IMR-90 (cell line): ENCODE results near the gene BACE1-AS. TPM values are rescaled to one million over a fixed set of nuclear protein-coding genes. Genes with fewer than 3 reads are reported as not detected.

Source experiments
- ATAC-seq: fragments of 200-7000 bp; cut with Tn5 transposase; 2 replicates; pipeline ENCODE4 v1.9.1; 2020; ENCODE audit warnings: low read depth, mild to moderate bottlenecking, moderate library complexity
- BruUV-seq: library from RNA; stranded (reverse); fragments of 400-500 nt; replicated peaks from 2 replicates; lab custom pipeline; 2021; lab: Mats Ljungman, UMichigan
- CTCF ChIA-PET: fragments of 300-600 bp; formaldehyde crosslinking; extraction: SDS; loops from one replicate; lab custom pipeline; 2021; ENCODE audit warnings: antibody characterized with exemption; lab: Yijun Ruan, JAX
- POLR2A ChIA-PET: fragments of 300-600 bp; sonication (Branson Sonifier 250); formaldehyde crosslinking; loops from one replicate; lab custom pipeline; 2022; ENCODE audit warnings: antibody characterized with exemption; ENCODE audit not compliant: unreplicated experiment; lab: Charles Lee
- DNase-seq: peaks from one replicate; pipeline ENCODE4 v3.0.0; 2013
- H2AFZ ChIP-seq: replicated peaks from 2 replicates; pipeline ENCODE3; 2013; ENCODE audit warnings: low read length, mild to moderate bottlenecking; ENCODE audit not compliant: poor library complexity
- H2AK5ac ChIP-seq: 2 replicates; pipeline ENCODE4 v1.6.1; 2013; ENCODE audit warnings: low read depth, low read length, inconsistent platforms
- H2AK9ac ChIP-seq: replicated peaks from 2 replicates; pipeline ENCODE3; 2013; ENCODE audit warnings: mild to moderate bottlenecking, low read depth, low read length, moderate library complexity; ENCODE audit not compliant: poor library complexity
- H2BK120ac ChIP-seq: 2 replicates; pipeline ENCODE4 v1.6.1; 2013; ENCODE audit warnings: low read depth, low read length, inconsistent platforms
- H2BK15ac ChIP-seq: 3 replicates; pipeline ENCODE4 v1.6.1; 2013; ENCODE audit warnings: low read depth, low read length, inconsistent platforms
- H2BK20ac ChIP-seq: 2 replicates; pipeline ENCODE4 v1.6.1; 2013; ENCODE audit warnings: low read depth, mild to moderate bottlenecking, inconsistent platforms, low read length, moderate library complexity
- H2BK5ac ChIP-seq: 2 replicates; pipeline ENCODE4 v1.6.1; 2013; ENCODE audit warnings: mild to moderate bottlenecking, low read depth, low read length, inconsistent platforms; ENCODE audit not compliant: poor library complexity, severe bottlenecking
- H3K14ac ChIP-seq: replicated peaks from 2 replicates; pipeline ENCODE4 v1.6.1; 2013; ENCODE audit warnings: low read depth, low read length, inconsistent platforms
- H3K18ac ChIP-seq: 2 replicates; pipeline ENCODE4 v1.6.1; 2013; ENCODE audit warnings: low read depth, low read length, control low read depth
- H3K23ac ChIP-seq: 2 replicates; pipeline ENCODE4 v1.6.1; 2013; ENCODE audit warnings: low read depth, low read length, inconsistent platforms
- H3K27ac ChIP-seq: 2 replicates; pipeline ENCODE4 v1.5.1; 2013; ENCODE audit warnings: mild to moderate bottlenecking, control low read depth, low read length; ENCODE audit not compliant: insufficient read depth
- H3K27me3 ChIP-seq: 2 replicates; pipeline ENCODE4 v1.6.1; 2013; ENCODE audit warnings: low read length; ENCODE audit not compliant: control insufficient read depth, insufficient read depth
- H3K36me3 ChIP-seq: 2 replicates; pipeline ENCODE4 v1.6.1; 2013; ENCODE audit warnings: low read length, mixed read lengths; ENCODE audit not compliant: control insufficient read depth, insufficient read depth
- H3K4ac ChIP-seq: 2 replicates; pipeline ENCODE4 v1.6.1; 2013; ENCODE audit warnings: low read depth, low read length, inconsistent platforms
- H3K4me1 ChIP-seq: 2 replicates; pipeline ENCODE4 v1.6.1; 2013; ENCODE audit warnings: low read length, mixed read lengths; ENCODE audit not compliant: control insufficient read depth, insufficient read depth
- H3K4me2 ChIP-seq: 2 replicates; pipeline ENCODE4 v1.6.1; 2013; ENCODE audit warnings: low read depth, mild to moderate bottlenecking, control low read depth, low read length, moderate library complexity
- H3K4me3 ChIP-seq: 2 replicates; pipeline ENCODE4 v1.5.1; 2013; ENCODE audit warnings: low read depth, mild to moderate bottlenecking, control low read depth, low read length, moderate library complexity; ENCODE audit not compliant: insufficient read depth
- H3K56ac ChIP-seq: 2 replicates; pipeline ENCODE4 v1.6.1; 2013; ENCODE audit warnings: low read length, inconsistent platforms; ENCODE audit not compliant: insufficient read depth; ENCODE audit errors: extremely low read depth
- H3K79me1 ChIP-seq, 2 experiments: 2 replicates each; pipeline ENCODE4 v1.6.1; 2013; ENCODE audit warnings: low read length in 2 of 2, inconsistent platforms in 1 of 2, low read depth in 1 of 2
- H3K9ac ChIP-seq: 2 replicates; pipeline ENCODE4 v1.6.1; 2013; ENCODE audit warnings: low read depth, low read length, control low read depth
- H3K9me1 ChIP-seq: 2 replicates; pipeline ENCODE4 v1.6.1; 2013; ENCODE audit warnings: low read length, inconsistent platforms; ENCODE audit not compliant: insufficient read depth
- H3K9me3 ChIP-seq: 2 replicates; pipeline ENCODE4 v1.6.1; 2013; ENCODE audit warnings: low read length; ENCODE audit not compliant: control insufficient read depth, insufficient read depth
- H4K20me1 ChIP-seq: 2 replicates; pipeline ENCODE4 v1.6.1; 2013; ENCODE audit warnings: low read length, inconsistent platforms; ENCODE audit not compliant: insufficient read depth
- H4K5ac ChIP-seq: 2 replicates; pipeline ENCODE4 v1.6.1; 2013; ENCODE audit warnings: mild to moderate bottlenecking, low read depth, low read length, control low read depth
- H4K8ac ChIP-seq, 2 experiments: 2 replicates each; pipeline ENCODE4 v1.6.1; 2013; ENCODE audit warnings: low read depth in 2 of 2, low read length in 2 of 2, control low read depth in 1 of 2, inconsistent platforms in 1 of 2
- H4K91ac ChIP-seq: 2 replicates; pipeline ENCODE4 v1.6.1; 2013; ENCODE audit warnings: low read depth, low read length, inconsistent platforms; ENCODE audit not compliant: insufficient read depth
- MXI1 ChIP-seq: IDR thresholded peaks from 2 replicates; pipeline ENCODE4 v1.6.1; 2012; ENCODE audit warnings: low read depth, mild to moderate bottlenecking, low read length, moderate library complexity, borderline replicate concordance
- WGBS, 2 experiments: methylation state at CpG; one replicate each; pipeline versions ENCODE4 v1.1.5 to v1.1.7; 2013; ENCODE audit warnings: missing lambda C conversion rate in 2 of 2; ENCODE audit not compliant: insufficient read length in 1 of 2; ENCODE audit errors: extremely low coverage in 2 of 2; 5-methylcytosine and 5-hydroxymethylcytosine counted together
- dilution Hi-C: fragments of 300-500 bp; cut with HindIII; formaldehyde crosslinking; loops from one replicate; pipeline ENCODE4 v1.14.3; 2018; ENCODE audit warnings: low sequenced_read_pairs; ENCODE audit not compliant: unreplicated experiment
- in situ Hi-C: fragments of 300-500 bp; cut with MboI; formaldehyde crosslinking; loops from 3 replicates; pipeline ENCODE4 v1.14.3; 2019; ENCODE audit warnings: low sequenced_read_pairs, inconsistent platforms, mixed read lengths
- intact Hi-C: fragments of 100-400 bp; cut with micrococcal nuclease; formaldehyde crosslinking; loops from 2 replicates; pipeline ENCODE4 v1.10.0; 2022
- polyA plus RNA-seq, 3 experiments: library from polyadenylated mRNA; depleted of rRNA; stranded (reverse); fragments of >200 nt; gene quantifications; 2 replicates each; pipeline ENCODE4 v1.2.3, GENCODE V29; 2012; ENCODE audit warnings: low replicate concordance in 1 of 3
- total RNA-seq: library from RNA; depleted of rRNA; stranded (reverse); fragments of >200 nt; gene quantifications from 2 replicates; pipeline ENCODE4 v1.2.3, GENCODE V29; 2012

Gene BACE1-AS
- total and polyA plus RNA-seq, 2 of the 4 experiments (the other 2 are of a cell fraction) = 2.7 to 2.9 TPM

GRCh38 chr11:117318738-117319137, 27.6 kb downstream of the BACE1-AS start:
- no peak overlapping the region for H2BK5ac ChIP-seq
- in situ Hi-C loops = loop anchor here (5.0 kb wide), 1 partner anchor 81 kb away; no protein-coding TSS in a partner anchor

More at GRCh38 chr11:117318738-117319137, 27.6 kb downstream of the BACE1-AS start:
- Histone ChIP-seq H2AFZ (no peak overlapping the region), H3K23ac (no peak overlapping the region), H4K91ac (no peak overlapping the region), H4K5ac (no peak overlapping the region), H3K36me3 (no peaks in the 10 kb centered on the region), H3K4me2 (no peak overlapping the region), H3K14ac (no peak overlapping the region), H2BK15ac (no peak overlapping the region), H3K27ac (no peak overlapping the region), H4K8ac (no peak overlapping the region), H3K79me1 (peaks cover 16 to 25% of the 10 kb centered on the region in 2 experiments), H3K18ac (no peak overlapping the region), H2BK20ac (no peak overlapping the region), H2AK9ac (no peak overlapping the region), H3K27me3 (no peaks in the 10 kb centered on the region), H3K56ac (no peak overlapping the region), H3K4me3 (no peak overlapping the region), H3K9me3 (no peaks in the 10 kb centered on the region), H2BK120ac (no peak overlapping the region), H3K4me1 (peaks cover 11% of the 10 kb centered on the region), H2AK5ac (no peak overlapping the region), H3K4ac (no peak overlapping the region), H4K20me1 (peaks cover 9% of the 10 kb centered on the region; the same call in 1 of the 2 replicates), H3K9me1 (peaks cover 9% of the 10 kb centered on the region; the same call in 1 of the 2 replicates), H3K9ac (no peak overlapping the region)
- WGBS, 2 experiments = no CpG with 5 or more reads among the region's 7 CpGs
- ATAC-seq = no peak
- TF ChIP-seq MXI1 = no peak
- ChIA-PET POLR2A (no interaction called here), CTCF (no interaction called here)
- intact Hi-C loops (no loop called here), dilution Hi-C loops (no loop called here)
- no peak for DNase-seq
- no TSS peak for BruUV-seq
